ENCODE results near the gene SIPA1L3.
A peak's percentile ranks its signal among the peaks of the same experiment; 100 is the strongest.

Gene SIPA1L3

DNA sequence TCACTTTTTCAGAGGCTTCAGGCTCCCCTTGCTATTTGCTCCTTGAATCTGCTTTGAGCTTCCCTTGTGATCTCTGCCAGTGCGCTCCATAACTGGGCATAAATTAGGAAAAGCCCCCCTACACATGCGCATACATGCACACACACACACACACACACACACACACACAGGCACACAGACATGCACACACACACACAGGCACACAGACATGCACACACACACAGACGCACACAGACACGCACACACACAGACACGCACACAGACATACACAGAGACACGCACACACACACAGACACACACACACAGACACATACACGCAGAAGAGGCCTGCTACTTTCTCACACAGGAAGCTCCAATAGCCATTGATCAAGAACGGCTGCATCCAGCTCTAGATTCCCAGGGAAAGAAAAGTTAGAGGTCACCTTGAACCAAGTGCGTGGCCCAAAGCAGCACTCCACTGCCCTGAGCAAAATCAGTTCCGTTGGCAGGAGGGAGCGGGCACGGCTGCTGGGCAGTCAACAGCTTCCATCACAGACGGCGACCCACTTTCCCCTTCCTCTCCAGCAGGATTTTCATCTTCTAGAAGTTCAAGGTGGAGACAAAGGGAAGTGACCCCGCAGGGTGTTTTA is 171.4 kb downstream of the SIPA1L3 start:
- Histone ChIP-seq H3K9me3 (ENCODE audit: insufficient read depth, low read length) (no peaks in the 10 kb centered on the region), H3K27me3 (ENCODE audit: low read depth, low read length) (no peaks in the 10 kb centered on the region), H3K9ac (ENCODE audit: low read length) (no peak overlapping the region), H3K4me3 (ENCODE audit: low read length) (no peak overlapping the region), H3K4me1 (ENCODE audit: low read length) (peaks cover 20% of the 10 kb centered on the region), H3K27ac (ENCODE audit: low read length) (no peak overlapping the region), H3K79me2 (ENCODE audit: low read length) (no peaks in the 10 kb centered on the region), H3K4me2 (ENCODE audit: low read length) (no peak overlapping the region), H4K20me1 (ENCODE audit: insufficient read depth, low read length) (no peaks in the 10 kb centered on the region), H2AFZ (ENCODE audit: low read depth, low read length) (no peak overlapping the region), H3K36me3 (replicated peaks; ENCODE audit: low read depth, low read length) (peaks cover 18% of the 10 kb centered on the region)
- TF ChIP-seq, protein P1, sequence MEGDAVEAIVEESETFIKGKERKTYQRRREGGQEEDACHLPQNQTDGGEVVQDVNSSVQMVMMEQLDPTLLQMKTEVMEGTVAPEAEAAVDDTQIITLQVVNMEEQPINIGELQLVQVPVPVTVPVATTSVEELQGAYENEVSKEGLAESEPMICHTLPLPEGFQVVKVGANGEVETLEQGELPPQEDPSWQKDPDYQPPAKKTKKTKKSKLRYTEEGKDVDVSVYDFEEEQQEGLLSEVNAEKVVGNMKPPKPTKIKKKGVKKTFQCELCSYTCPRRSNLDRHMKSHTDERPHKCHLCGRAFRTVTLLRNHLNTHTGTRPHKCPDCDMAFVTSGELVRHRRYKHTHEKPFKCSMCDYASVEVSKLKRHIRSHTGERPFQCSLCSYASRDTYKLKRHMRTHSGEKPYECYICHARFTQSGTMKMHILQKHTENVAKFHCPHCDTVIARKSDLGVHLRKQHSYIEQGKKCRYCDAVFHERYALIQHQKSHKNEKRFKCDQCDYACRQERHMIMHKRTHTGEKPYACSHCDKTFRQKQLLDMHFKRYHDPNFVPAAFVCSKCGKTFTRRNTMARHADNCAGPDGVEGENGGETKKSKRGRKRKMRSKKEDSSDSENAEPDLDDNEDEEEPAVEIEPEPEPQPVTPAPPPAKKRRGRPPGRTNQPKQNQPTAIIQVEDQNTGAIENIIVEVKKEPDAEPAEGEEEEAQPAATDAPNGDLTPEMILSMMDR (IDR thresholded peaks at IDR 0.05; ENCODE audit: low read depth, low read length), result no peak
- TF ChIP-seq EZH2phosphoT487 (IDR thresholded peaks at IDR 0.05; ENCODE audit: low read depth), result no peak

DNA sequence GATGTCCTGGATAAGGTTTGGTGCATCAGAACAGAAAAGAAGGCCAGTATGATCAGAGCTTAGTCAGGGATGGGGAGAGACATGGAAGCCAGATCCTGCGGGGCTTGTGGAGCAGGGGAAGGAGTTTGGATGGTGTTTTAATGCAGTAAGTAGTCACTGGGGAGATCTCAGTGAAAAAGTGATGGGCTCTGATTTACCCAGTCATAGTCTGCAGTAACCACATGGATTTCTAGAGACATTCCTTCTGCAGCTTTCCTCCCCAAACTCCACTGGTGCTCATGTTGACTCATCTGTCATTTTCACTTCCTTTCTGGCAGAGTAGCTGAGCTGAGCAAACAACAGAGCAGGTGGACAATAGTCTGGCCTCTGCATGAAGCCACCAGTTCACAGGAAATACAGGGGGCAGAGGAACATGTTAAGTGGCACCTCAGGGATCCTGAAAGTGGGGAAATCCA is 172.9 kb downstream of the SIPA1L3 start:
- Histone ChIP-seq H3K4me3 (ENCODE audit: low read length) (no peak overlapping the region; the same call in 1 of the 2 replicates), H4K20me1 (ENCODE audit: insufficient read depth, low read length) (no peaks in the 10 kb centered on the region), H3K9ac (ENCODE audit: low read length) (no peak overlapping the region), H3K27ac (ENCODE audit: low read length) (no peak overlapping the region; the same call in 1 of the 2 replicates), H3K36me3 (replicated peaks; ENCODE audit: low read depth, low read length) (peaks cover 18% of the 10 kb centered on the region), H3K4me2 (ENCODE audit: low read length) (peak overlapping the region; percentile 41), H3K27me3 (ENCODE audit: low read depth, low read length) (no peaks in the 10 kb centered on the region), H3K4me1 (ENCODE audit: low read length) (peaks cover 20% of the 10 kb centered on the region), H2AFZ (ENCODE audit: low read depth, low read length) (no peak overlapping the region), H3K79me2 (ENCODE audit: low read length) (no peaks in the 10 kb centered on the region), H3K9me3 (ENCODE audit: insufficient read depth, low read length) (no peaks in the 10 kb centered on the region)
- TF ChIP-seq, protein P1 (IDR thresholded peaks at IDR 0.05; ENCODE audit: low read depth, low read length), result no peak
- TF ChIP-seq EZH2phosphoT487 (IDR thresholded peaks at IDR 0.05; ENCODE audit: low read depth), result no peak

DNA sequence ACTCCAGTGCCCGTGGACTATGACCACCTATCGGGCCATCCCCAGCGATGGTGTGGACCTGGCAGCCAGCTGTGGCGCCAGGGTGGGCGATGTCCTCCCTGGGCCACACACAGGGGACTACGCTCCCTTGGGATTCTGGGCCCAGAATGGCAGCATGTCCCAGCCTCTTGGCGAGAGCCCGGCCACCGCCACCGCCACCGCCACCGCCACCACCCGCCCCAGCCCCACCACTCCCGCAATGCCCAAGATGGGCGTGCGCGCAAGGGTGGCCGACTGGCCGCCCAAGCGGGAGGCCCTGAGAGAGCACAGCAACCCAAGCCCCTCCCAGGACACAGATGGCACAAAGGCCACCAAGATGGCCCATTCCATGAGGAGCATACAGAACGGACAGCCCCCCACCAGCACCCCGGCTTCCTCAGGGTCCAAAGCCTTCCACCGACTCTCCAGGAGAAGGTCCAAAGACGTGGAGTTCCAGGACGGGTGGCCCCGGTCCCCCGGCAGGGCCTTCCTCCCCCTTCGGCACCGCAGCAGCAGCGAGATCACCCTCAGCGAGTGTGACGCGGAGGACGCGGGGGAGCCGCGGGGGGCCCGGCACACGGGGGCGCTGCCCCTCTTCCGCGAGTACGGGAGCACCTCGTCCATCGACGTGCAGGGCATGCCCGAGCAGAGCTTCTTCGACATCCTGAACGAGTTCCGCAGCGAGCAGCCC is 174.7 kb downstream of the SIPA1L3 start:
- Histone ChIP-seq H3K9ac (ENCODE audit: low read length) (no peak overlapping the region), H3K27ac (ENCODE audit: low read length) (no peak overlapping the region), H3K9me3 (ENCODE audit: insufficient read depth, low read length) (no peaks in the 10 kb centered on the region), H3K27me3 (ENCODE audit: low read depth, low read length) (no peaks in the 10 kb centered on the region), H3K4me1 (ENCODE audit: low read length) (peaks cover 20% of the 10 kb centered on the region), H2AFZ (ENCODE audit: low read depth, low read length) (no peak overlapping the region), H3K4me3 (ENCODE audit: low read length) (no peak overlapping the region), H3K4me2 (ENCODE audit: low read length) (no peak overlapping the region), H3K79me2 (ENCODE audit: low read length) (no peaks in the 10 kb centered on the region), H3K36me3 (replicated peaks; ENCODE audit: low read depth, low read length) (peaks cover 18% of the 10 kb centered on the region), H4K20me1 (ENCODE audit: insufficient read depth, low read length) (no peaks in the 10 kb centered on the region)
- TF ChIP-seq, protein P1 (IDR thresholded peaks at IDR 0.05; ENCODE audit: low read depth, low read length), result no peak
- TF ChIP-seq EZH2phosphoT487 (IDR thresholded peaks at IDR 0.05; ENCODE audit: low read depth), result no peak

DNA sequence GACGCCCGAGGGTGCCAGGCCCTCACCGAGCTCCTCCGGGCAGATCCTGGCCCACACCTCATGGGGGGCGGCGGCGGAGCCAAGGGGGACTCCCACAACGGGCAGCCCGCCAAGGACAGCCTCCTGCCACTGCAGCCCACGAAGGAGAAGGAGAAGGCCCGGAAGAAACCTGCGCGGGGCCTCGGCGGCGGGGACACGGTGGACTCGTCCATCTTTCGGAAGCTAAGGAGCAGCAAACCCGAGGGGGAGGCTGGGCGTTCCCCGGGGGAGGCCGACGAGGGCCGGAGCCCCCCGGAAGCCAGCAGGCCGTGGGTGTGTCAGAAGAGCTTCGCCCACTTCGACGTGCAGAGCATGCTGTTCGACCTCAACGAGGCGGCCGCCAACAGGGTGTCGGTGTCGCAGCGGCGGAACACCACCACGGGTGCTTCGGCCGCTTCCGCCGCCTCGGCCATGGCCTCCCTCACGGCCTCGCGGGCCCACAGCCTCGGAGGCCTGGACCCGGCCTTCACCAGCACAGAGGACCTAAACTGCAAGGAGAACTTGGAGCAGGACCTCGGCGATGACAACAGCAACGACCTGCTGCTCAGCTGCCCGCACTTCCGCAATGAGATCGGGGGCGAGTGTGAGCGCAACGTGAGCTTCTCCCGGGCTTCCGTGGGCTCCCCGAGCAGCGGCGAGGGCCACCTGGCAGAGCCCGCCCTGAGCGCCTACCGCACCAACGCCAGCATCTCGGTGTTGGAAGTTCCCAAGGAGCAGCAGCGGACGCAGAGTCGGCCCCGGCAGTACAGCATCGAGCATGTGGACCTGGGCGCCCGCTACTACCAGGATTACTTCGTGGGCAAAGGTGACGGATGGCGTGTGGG is 175.5 kb downstream of the SIPA1L3 start:
- H3K9me3 ChIP-seq (ENCODE audit: insufficient read depth, low read length), result no peaks in the 10 kb centered on the region
- no peak overlapping the region for H3K27ac ChIP-seq (ENCODE audit: low read length)
- no peak overlapping the region for H3K9ac ChIP-seq (ENCODE audit: low read length)
- H3K79me2 ChIP-seq (ENCODE audit: low read length), result no peaks in the 10 kb centered on the region
- TF ChIP-seq, protein P1 (IDR thresholded peaks at IDR 0.05; ENCODE audit: low read depth, low read length), result no peak
- TF ChIP-seq EZH2phosphoT487 (IDR thresholded peaks at IDR 0.05; ENCODE audit: low read depth), result no peak
- no peaks in the 10 kb centered on the region for H4K20me1 ChIP-seq (ENCODE audit: insufficient read depth, low read length)
- no peak overlapping the region for H3K4me2 ChIP-seq (ENCODE audit: low read length)
- no peak overlapping the region for H3K4me3 ChIP-seq (ENCODE audit: low read length)
- no peak overlapping the region for H2AFZ ChIP-seq (ENCODE audit: low read depth, low read length)
- no peaks in the 10 kb centered on the region for H3K27me3 ChIP-seq (ENCODE audit: low read depth, low read length)
- peaks cover 18% of the 10 kb centered on the region for H3K36me3 ChIP-seq (replicated peaks; ENCODE audit: low read depth, low read length)
- peaks cover 20% of the 10 kb centered on the region for H3K4me1 ChIP-seq (ENCODE audit: low read length)

All from OCI-LY3 (cell line).